ENCODE data around the gene PRKCA.

PRKCA gene

GRCh38 chr17:66518677-66519076 lies 216.3 kb downstream of the PRKCA start:
- DNase-seq (ENCODE audit: low spot score): no peak

- no peak for DNase-seq (ENCODE audit: low spot score)
Observed at GRCh38 chr17:66519154-66519553, 216.7 kb downstream of the PRKCA start.

- no peak for DNase-seq (ENCODE audit: low spot score)
Observed at GRCh38 chr17:66520999-66521398, 218.6 kb downstream of the PRKCA start.

GRCh38 chr17:66522591-66523272 lies 220.3 kb downstream of the PRKCA start:
- no peak for DNase-seq (ENCODE audit: low spot score)

GRCh38 chr17:66523378-66524200 lies 221.2 kb downstream of the PRKCA start:
- no peak for DNase-seq (ENCODE audit: low spot score)

- DNase-seq (ENCODE audit: low spot score): no peak
Observed at GRCh38 chr17:66524877-66525276, 222.5 kb downstream of the PRKCA start.

GRCh38 chr17:66525338-66525737 lies 222.9 kb downstream of the PRKCA start:
- no peak for DNase-seq (ENCODE audit: low spot score)

- DNase-seq (ENCODE audit: low spot score): no peak
Observed at GRCh38 chr17:66526827-66527226, 224.4 kb downstream of the PRKCA start.

- DNase-seq (ENCODE audit: low spot score): no peak
Observed at GRCh38 chr17:66527335-66527734, 224.9 kb downstream of the PRKCA start.

GRCh38 chr17:66531851-66532295 lies 229.5 kb downstream of the PRKCA start:
- no peak for DNase-seq (ENCODE audit: low spot score)

GRCh38 chr17:66533572-66533971 lies 231.2 kb downstream of the PRKCA start:
- no peak for DNase-seq (ENCODE audit: low spot score)

GRCh38 chr17:66533986-66534385 lies 231.6 kb downstream of the PRKCA start:
- no peak for DNase-seq (ENCODE audit: low spot score)

- no peak for DNase-seq (ENCODE audit: low spot score)
Observed at GRCh38 chr17:66535611-66536010, 233.2 kb downstream of the PRKCA start.

- no peak for DNase-seq (ENCODE audit: low spot score)
Observed at GRCh38 chr17:66537502-66537901, 235.1 kb downstream of the PRKCA start.

- DNase-seq (ENCODE audit: low spot score): no peak
Observed at GRCh38 chr17:66538776-66539175, 236.4 kb downstream of the PRKCA start.

GRCh38 chr17:66540131-66540781 lies 237.8 kb downstream of the PRKCA start:
- peak; percentile 74 for DNase-seq (ENCODE audit: low spot score)

- no peak for DNase-seq (ENCODE audit: low spot score)
Observed at GRCh38 chr17:66541461-66542128, 239.2 kb downstream of the PRKCA start.

- no peak for DNase-seq (ENCODE audit: low spot score)
Observed at GRCh38 chr17:66542129-66542966, 239.9 kb downstream of the PRKCA start.

GRCh38 chr17:66542967-66543520 lies 240.6 kb downstream of the PRKCA start:
- no peak for DNase-seq (ENCODE audit: low spot score)

GRCh38 chr17:66543526-66543925 lies 241.1 kb downstream of the PRKCA start:
- no peak for DNase-seq (ENCODE audit: low spot score)

GRCh38 chr17:66545918-66546317 lies 243.5 kb downstream of the PRKCA start:
- no peak for DNase-seq (ENCODE audit: low spot score)
